HepG2 (cell line): ENCODE results near the gene CTXN1. TPM values are rescaled to one million over a fixed set of nuclear protein-coding genes. Genes with fewer than 3 reads are reported as not detected.

Experiments used
- ATAD3A ChIP-seq: sonication (generic); formaldehyde crosslinking; IDR thresholded peaks from 2 replicates; pipeline ENCODE4 v1.4.0; 2020; ENCODE audit warnings: missing genetic modification reagents
- CBFB ChIP-seq: sonication (generic); formaldehyde crosslinking; IDR thresholded peaks from 2 replicates; pipeline ENCODE4 v1.4.0; 2020; ENCODE audit warnings: missing genetic modification reagents
- EZH2 ChIP-seq: conservative IDR thresholded peaks from 2 replicates; pipeline ENCODE4 v1.6.1; 2012; ENCODE audit warnings: mild to moderate bottlenecking, low read depth, low read length, moderate library complexity
- HOXA9 ChIP-seq: sonication (generic); formaldehyde crosslinking; IDR thresholded peaks from 2 replicates; pipeline ENCODE4 v1.8.1; 2022; ENCODE audit warnings: missing genetic modification reagents, mild to moderate bottlenecking, moderate library complexity, borderline replicate concordance
- JUND ChIP-seq: sonication (generic); formaldehyde crosslinking; IDR thresholded peaks from 2 replicates; pipeline ENCODE4 v1.8.0; 2022; ENCODE audit warnings: mild to moderate bottlenecking, missing genetic modification reagents
- MAZ ChIP-seq, 2 experiments: sonication (generic) in 1 of 2; formaldehyde crosslinking in 1 of 2; IDR thresholded peaks; 2 replicates each; pipeline versions ENCODE4 v1.5.0 to v1.6.1; 2012 to 2020; ENCODE audit warnings: low read depth in 2 of 2, mild to moderate bottlenecking in 2 of 2, borderline replicate concordance in 1 of 2, improper control_type of control experiment in 1 of 2, low read length in 1 of 2, missing genetic modification reagents in 1 of 2, moderate library complexity in 1 of 2
- PITX1 ChIP-seq: sonication (generic); formaldehyde crosslinking; IDR thresholded peaks from 2 replicates; pipeline ENCODE4 v1.5.1; 2020; ENCODE audit warnings: mild to moderate bottlenecking, missing genetic modification reagents
- RELA ChIP-seq: sonication (generic); formaldehyde crosslinking; IDR thresholded peaks from 2 replicates; pipeline ENCODE4 v1.4.0; 2020; ENCODE audit warnings: missing genetic modification reagents
- TAF1 ChIP-seq: sonication (generic); formaldehyde crosslinking; IDR thresholded peaks from 2 replicates; pipeline ENCODE4 v1.4.0; 2020; ENCODE audit warnings: missing genetic modification reagents
- ZBTB38 ChIP-seq: sonication (generic); formaldehyde crosslinking; IDR thresholded peaks from 2 replicates; pipeline ENCODE4 v1.5.1; 2020; ENCODE audit warnings: mild to moderate bottlenecking, missing genetic modification reagents
- ZBTB7B ChIP-seq: sonication (generic); formaldehyde crosslinking; IDR thresholded peaks from 2 replicates; pipeline ENCODE4 v1.4.0; 2020; ENCODE audit warnings: missing genetic modification reagents
- ZNF256 ChIP-seq: sonication (generic); formaldehyde crosslinking; conservative IDR thresholded peaks from 2 replicates; pipeline ENCODE4 v1.4.0; 2020; ENCODE audit warnings: missing genetic modification reagents
- ZNF441 ChIP-seq: sonication (generic); formaldehyde crosslinking; IDR thresholded peaks from 2 replicates; pipeline ENCODE4 v1.7.0; 2021; ENCODE audit warnings: missing genetic modification reagents, borderline replicate concordance
- ZNF547 ChIP-seq: sonication (generic); formaldehyde crosslinking; IDR thresholded peaks from 2 replicates; pipeline ENCODE4 v1.5.1; 2020; ENCODE audit warnings: mild to moderate bottlenecking, missing genetic modification reagents
- ZNF552 ChIP-seq: sonication (generic); formaldehyde crosslinking; IDR thresholded peaks from 2 replicates; pipeline ENCODE4 v1.9.0; 2022; ENCODE audit warnings: missing genetic modification reagents, mild to moderate bottlenecking, borderline replicate concordance
- ZNF761 ChIP-seq: sonication (generic); formaldehyde crosslinking; conservative IDR thresholded peaks from 2 replicates; pipeline ENCODE4 v1.4.0; 2020; ENCODE audit warnings: mild to moderate bottlenecking, missing genetic modification reagents
- polyA plus RNA-seq, 8 experiments: library from polyadenylated mRNA; depleted of rRNA in 3 of 8; stranded (reverse) in 7 of 8; unstranded in 1 of 8; fragments of >200 nt; fragmentation: Illumina TruSeq in 4 of 8; extraction: Trizol in 4 of 8; gene quantifications; 2 replicates each; pipeline versions ENCODE4 v1.2.1 to v1.2.3, GENCODE V29; 2011 to 2016; ENCODE audit warnings: low read depth in 4 of 8, missing spikeins in 1 of 8, mixed read lengths in 1 of 8; ENCODE audit not compliant: insufficient read depth in 1 of 8
- total RNA-seq, 5 experiments: library from RNA; depleted of rRNA; stranded (reverse); fragments of >200 nt; fragmentation: Illumina TruSeq; extraction: Trizol; gene quantifications; 2 replicates each; pipeline ENCODE4 v1.2.3, GENCODE V29; 2016; ENCODE audit warnings: low read depth in 1 of 5
- TF ChIP-seq, protein P1 (sequence below): sonication (generic); formaldehyde crosslinking; IDR thresholded peaks from 2 replicates; pipeline ENCODE4 v1.4.0; 2020; ENCODE audit warnings: missing genetic modification reagents
- TF ChIP-seq, protein P2 (sequence below): sonication (generic); formaldehyde crosslinking; IDR thresholded peaks from 2 replicates; pipeline ENCODE4 v1.4.0; 2020; ENCODE audit warnings: mild to moderate bottlenecking, missing genetic modification reagents, borderline replicate concordance
- TF ChIP-seq, protein P3 (sequence below): sonication (generic); formaldehyde crosslinking; IDR thresholded peaks from 2 replicates; pipeline ENCODE4 v1.5.1; 2020; ENCODE audit warnings: mild to moderate bottlenecking, missing genetic modification reagents, moderate library complexity

The CTXN1 gene
- total and polyA plus RNA-seq, 2 of the 13 experiments (the other 11 are each of a cell fraction or from before 2014, with no cell fraction given) = 0.11 TPM; not detected in 1

DNA sequence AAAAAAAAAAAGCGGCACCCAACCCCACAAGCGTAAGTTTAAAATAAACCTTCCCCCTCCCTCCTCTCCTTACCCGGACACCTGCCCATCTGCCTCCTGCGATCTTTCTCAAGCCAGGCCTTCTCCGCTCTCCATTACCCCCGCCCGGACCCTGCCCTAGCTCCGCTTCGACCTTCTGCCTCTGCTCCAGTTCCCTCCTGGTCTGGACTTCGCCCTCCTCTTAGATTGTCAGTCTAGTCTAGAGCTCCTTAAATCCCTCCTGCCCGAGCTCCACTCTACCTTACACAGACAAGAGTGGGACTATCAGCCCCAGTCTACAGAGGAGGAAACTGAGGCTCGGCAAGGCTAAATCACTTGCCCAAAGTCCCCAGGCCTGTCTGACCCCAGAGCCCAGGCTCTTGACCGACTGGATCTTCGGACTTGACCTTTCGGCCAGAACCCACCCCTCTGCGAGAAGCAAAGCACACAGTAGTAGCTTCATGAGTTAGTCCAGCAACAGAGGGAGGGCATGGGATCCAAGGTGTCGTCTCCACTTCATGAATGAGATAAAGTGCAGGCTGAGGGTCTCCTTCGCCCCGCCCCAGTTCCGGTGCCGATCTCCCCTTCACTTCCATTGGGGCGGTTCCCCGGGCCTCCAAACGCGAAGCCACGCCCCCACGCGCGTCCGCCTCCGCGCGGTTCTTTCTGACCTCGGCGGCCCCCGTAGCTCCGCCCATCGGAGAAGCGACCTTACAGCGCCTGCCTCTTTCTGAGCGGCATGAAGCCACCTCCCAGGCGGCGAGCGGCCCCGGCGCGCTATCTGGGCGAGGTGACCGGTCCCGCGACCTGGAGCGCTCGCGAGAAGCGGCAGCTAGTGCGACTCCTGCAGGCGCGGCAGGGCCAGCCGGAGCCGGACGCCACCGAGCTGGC, 6.1 kb downstream of the CTXN1 start, which contains the start of gene SNAPC2 (continued):
- TF ChIP-seq, protein P1, sequence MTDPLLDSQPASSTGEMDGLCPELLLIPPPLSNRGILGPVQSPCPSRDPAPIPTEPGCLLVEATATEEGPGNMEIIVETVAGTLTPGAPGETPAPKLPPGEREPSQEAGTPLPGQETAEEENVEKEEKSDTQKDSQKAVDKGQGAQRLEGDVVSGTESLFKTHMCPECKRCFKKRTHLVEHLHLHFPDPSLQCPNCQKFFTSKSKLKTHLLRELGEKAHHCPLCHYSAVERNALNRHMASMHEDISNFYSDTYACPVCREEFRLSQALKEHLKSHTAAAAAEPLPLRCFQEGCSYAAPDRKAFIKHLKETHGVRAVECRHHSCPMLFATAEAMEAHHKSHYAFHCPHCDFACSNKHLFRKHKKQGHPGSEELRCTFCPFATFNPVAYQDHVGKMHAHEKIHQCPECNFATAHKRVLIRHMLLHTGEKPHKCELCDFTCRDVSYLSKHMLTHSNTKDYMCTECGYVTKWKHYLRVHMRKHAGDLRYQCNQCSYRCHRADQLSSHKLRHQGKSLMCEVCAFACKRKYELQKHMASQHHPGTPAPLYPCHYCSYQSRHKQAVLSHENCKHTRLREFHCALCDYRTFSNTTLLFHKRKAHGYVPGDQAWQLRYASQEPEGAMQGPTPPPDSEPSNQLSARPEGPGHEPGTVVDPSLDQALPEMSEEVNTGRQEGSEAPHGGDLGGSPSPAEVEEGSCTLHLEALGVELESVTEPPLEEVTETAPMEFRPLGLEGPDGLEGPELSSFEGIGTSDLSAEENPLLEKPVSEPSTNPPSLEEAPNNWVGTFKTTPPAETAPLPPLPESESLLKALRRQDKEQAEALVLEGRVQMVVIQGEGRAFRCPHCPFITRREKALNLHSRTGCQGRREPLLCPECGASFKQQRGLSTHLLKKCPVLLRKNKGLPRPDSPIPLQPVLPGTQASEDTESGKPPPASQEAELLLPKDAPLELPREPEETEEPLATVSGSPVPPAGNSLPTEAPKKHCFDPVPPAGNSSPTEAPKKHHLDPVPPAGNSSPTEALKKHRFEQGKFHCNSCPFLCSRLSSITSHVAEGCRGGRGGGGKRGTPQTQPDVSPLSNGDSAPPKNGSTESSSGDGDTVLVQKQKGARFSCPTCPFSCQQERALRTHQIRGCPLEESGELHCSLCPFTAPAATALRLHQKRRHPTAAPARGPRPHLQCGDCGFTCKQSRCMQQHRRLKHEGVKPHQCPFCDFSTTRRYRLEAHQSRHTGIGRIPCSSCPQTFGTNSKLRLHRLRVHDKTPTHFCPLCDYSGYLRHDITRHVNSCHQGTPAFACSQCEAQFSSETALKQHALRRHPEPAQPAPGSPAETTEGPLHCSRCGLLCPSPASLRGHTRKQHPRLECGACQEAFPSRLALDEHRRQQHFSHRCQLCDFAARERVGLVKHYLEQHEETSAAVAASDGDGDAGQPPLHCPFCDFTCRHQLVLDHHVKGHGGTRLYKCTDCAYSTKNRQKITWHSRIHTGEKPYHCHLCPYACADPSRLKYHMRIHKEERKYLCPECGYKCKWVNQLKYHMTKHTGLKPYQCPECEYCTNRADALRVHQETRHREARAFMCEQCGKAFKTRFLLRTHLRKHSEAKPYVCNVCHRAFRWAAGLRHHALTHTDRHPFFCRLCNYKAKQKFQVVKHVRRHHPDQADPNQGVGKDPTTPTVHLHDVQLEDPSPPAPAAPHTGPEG = peak; percentile 62; the same call in 1 of the 2 replicates
- TF ChIP-seq CBFB (peak; percentile 66; the same call in 1 of the 2 replicates), HOXA9 (peak; percentile 63; the same call in 1 of the 2 replicates), ZNF552 (CRISPR knock-in tag) (peak; percentile 47; the same call in 1 of the 2 replicates), RELA (CRISPR knock-in tag) (no peak), ZNF441 (CRISPR knock-in tag) (peak; percentile 55; the same call in 1 of the 2 replicates), ZNF761 (CRISPR knock-in tag) (0 out of 2 replicates have a peak, but pooled peaks have one; percentile 70), ZBTB7B (peak; percentile 95), EZH2 (no peak), ZBTB38 (peak; percentile 28; the same call in 1 of the 2 replicates), ZNF256 (CRISPR knock-in tag) (0 out of 2 replicates have a peak, but pooled peaks have one; percentile 32), ATAD3A (CRISPR knock-in tag) (no peak), JUND (CRISPR knock-in tag) (no peak), MAZ (IDR thresholded peaks at IDR 0.05; ENCODE audit: borderline replicate concordance, low read depth, low read length) (peak; percentile 19; the same call in 1 of the 2 replicates), MAZ (CRISPR knock-in tag; IDR thresholded peaks at IDR 0.05; ENCODE audit: low read depth) (peak; percentile 66; the same call in 1 of the 2 replicates), TAF1 (CRISPR knock-in tag) (no peak; the same call in none of the 2 replicates), ZNF547 (CRISPR knock-in tag) (peak; percentile 40; the same call in 1 of the 2 replicates), PITX1 (CRISPR knock-in tag) (no peak)
- TF ChIP-seq, protein P2, sequence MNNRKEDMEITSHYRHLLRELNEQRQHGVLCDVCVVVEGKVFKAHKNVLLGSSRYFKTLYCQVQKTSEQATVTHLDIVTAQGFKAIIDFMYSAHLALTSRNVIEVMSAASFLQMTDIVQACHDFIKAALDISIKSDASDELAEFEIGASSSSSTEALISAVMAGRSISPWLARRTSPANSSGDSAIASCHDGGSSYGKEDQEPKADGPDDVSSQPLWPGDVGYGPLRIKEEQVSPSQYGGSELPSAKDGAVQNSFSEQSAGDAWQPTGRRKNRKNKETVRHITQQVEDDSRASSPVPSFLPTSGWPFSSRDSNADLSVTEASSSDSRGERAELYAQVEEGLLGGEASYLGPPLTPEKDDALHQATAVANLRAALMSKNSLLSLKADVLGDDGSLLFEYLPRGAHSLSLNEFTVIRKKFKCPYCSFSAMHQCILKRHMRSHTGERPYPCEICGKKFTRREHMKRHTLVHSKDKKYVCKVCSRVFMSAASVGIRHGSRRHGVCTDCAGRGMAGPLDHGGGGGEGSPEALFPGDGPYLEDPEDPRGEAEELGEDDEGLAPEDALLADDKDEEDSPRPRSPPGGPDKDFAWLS (CRISPR knock-in tag) = no peak
- TF ChIP-seq, protein P3, sequence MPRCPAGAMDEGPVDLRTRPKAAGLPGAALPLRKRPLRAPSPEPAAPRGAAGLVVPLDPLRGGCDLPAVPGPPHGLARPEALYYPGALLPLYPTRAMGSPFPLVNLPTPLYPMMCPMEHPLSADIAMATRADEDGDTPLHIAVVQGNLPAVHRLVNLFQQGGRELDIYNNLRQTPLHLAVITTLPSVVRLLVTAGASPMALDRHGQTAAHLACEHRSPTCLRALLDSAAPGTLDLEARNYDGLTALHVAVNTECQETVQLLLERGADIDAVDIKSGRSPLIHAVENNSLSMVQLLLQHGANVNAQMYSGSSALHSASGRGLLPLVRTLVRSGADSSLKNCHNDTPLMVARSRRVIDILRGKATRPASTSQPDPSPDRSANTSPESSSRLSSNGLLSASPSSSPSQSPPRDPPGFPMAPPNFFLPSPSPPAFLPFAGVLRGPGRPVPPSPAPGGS = peak; percentile 58; the same call in 1 of the 2 replicates
